HEK293 (cell line): Measurements from ENCODE around the gene SCTR.

Experiments used
- EGR2 ChIP-seq: fragments of 450-650 bp; formaldehyde crosslinking; IDR thresholded peaks from 2 replicates; pipeline ENCODE4 v1.5.1; 2016; ENCODE audit warnings: low read depth, missing biosample characterization, missing genetic modification characterization
- GLIS2 ChIP-seq: fragments of 450-650 bp; formaldehyde crosslinking; IDR thresholded peaks from 2 replicates; pipeline ENCODE4 v1.5.1; 2016; ENCODE audit warnings: missing biosample characterization, missing genetic modification characterization
- OVOL3 ChIP-seq: fragments of 450-650 bp; formaldehyde crosslinking; IDR thresholded peaks from 2 replicates; pipeline ENCODE4 v1.5.1; 2016; ENCODE audit warnings: missing biosample characterization, missing genetic modification characterization
- RBAK ChIP-seq: fragments of 450-650 bp; formaldehyde crosslinking; IDR thresholded peaks from 2 replicates; pipeline ENCODE4 v1.5.1; 2016; ENCODE audit warnings: missing biosample characterization, missing genetic modification characterization
- SETDB1 ChIP-seq: IDR thresholded peaks from one replicate; pipeline ENCODE4 v1.6.1; 2017; ENCODE audit warnings: mild to moderate bottlenecking, low read length, moderate library complexity, mixed read lengths; ENCODE audit not compliant: insufficient read length
- ZBTB20 ChIP-seq: fragments of 450-650 bp; formaldehyde crosslinking; IDR thresholded peaks from 2 replicates; pipeline ENCODE4 v1.5.1; 2016; ENCODE audit warnings: missing biosample characterization, missing genetic modification characterization
- ZBTB8A ChIP-seq: fragments of 450-650 bp; formaldehyde crosslinking; IDR thresholded peaks from 2 replicates; pipeline ENCODE4 v1.5.1; 2016; ENCODE audit warnings: missing biosample characterization, missing genetic modification characterization
- ZNF2 ChIP-seq: fragments of 450-650 bp; formaldehyde crosslinking; IDR thresholded peaks from 2 replicates; pipeline ENCODE4 v1.5.1; 2016; ENCODE audit warnings: missing biosample characterization, missing genetic modification characterization
- ZNF324 ChIP-seq: fragments of 450-650 bp; formaldehyde crosslinking; IDR thresholded peaks from 2 replicates; pipeline ENCODE4 v1.5.1; 2016; ENCODE audit warnings: missing biosample characterization, missing genetic modification characterization
- ZNF350 ChIP-seq: fragments of 450-650 bp; formaldehyde crosslinking; IDR thresholded peaks from 2 replicates; pipeline ENCODE4 v1.5.0; 2017; ENCODE audit warnings: missing biosample characterization, mild to moderate bottlenecking, missing genetic modification characterization
- ZNF416 ChIP-seq: fragments of 450-650 bp; formaldehyde crosslinking; IDR thresholded peaks from 2 replicates; pipeline ENCODE4 v1.5.1; 2016; ENCODE audit warnings: missing biosample characterization, missing genetic modification characterization
- ZNF433 ChIP-seq: fragments of 450-650 bp; formaldehyde crosslinking; IDR thresholded peaks from 2 replicates; pipeline ENCODE4 v1.5.1; 2016; ENCODE audit warnings: missing biosample characterization, missing genetic modification characterization, low read depth
- ZNF501 ChIP-seq: fragments of 450-650 bp; formaldehyde crosslinking; IDR thresholded peaks from 2 replicates; pipeline ENCODE4 v1.5.1; 2016; ENCODE audit warnings: missing biosample characterization, missing genetic modification characterization
- ZNF529 ChIP-seq: fragments of 450-650 bp; formaldehyde crosslinking; IDR thresholded peaks from 2 replicates; pipeline ENCODE4 v1.5.1; 2017; ENCODE audit warnings: missing genetic modification characterization, missing biosample characterization; ENCODE audit not compliant: insufficient replicate concordance
- ZNF530 ChIP-seq: fragments of 450-650 bp; formaldehyde crosslinking; IDR thresholded peaks from 2 replicates; pipeline ENCODE4 v1.5.1; 2016; ENCODE audit warnings: low read depth, missing biosample characterization, missing genetic modification characterization
- ZNF544 ChIP-seq: fragments of 450-650 bp; formaldehyde crosslinking; IDR thresholded peaks from 2 replicates; pipeline ENCODE4 v1.5.0; 2017; ENCODE audit warnings: missing biosample characterization, missing genetic modification characterization
- ZNF626 ChIP-seq: fragments of 450-650 bp; sonication (Bioruptor Pico); formaldehyde crosslinking; IDR thresholded peaks from 2 replicates; pipeline ENCODE4 v1.5.1; 2018; ENCODE audit warnings: missing biosample characterization, missing genetic modification characterization, inconsistent platforms
- ZNF654 ChIP-seq: fragments of 450-650 bp; formaldehyde crosslinking; IDR thresholded peaks from 2 replicates; pipeline ENCODE4 v1.5.1; 2016; ENCODE audit warnings: low read depth, missing biosample characterization, missing genetic modification characterization
- ZNF707 ChIP-seq: fragments of 450-650 bp; formaldehyde crosslinking; IDR thresholded peaks from 2 replicates; pipeline ENCODE4 v1.5.1; 2016; ENCODE audit warnings: missing biosample characterization, missing genetic modification characterization
- ZNF747 ChIP-seq: fragments of 450-650 bp; formaldehyde crosslinking; IDR thresholded peaks from 2 replicates; pipeline ENCODE4 v1.5.1; 2016; ENCODE audit warnings: missing biosample characterization, missing genetic modification characterization
- ZXDB ChIP-seq: fragments of 450-650 bp; formaldehyde crosslinking; IDR thresholded peaks from 2 replicates; pipeline ENCODE4 v1.5.1; 2016; ENCODE audit warnings: missing biosample characterization, missing genetic modification characterization
- TF ChIP-seq, protein P1 (sequence below): fragments of 450-650 bp; formaldehyde crosslinking; IDR thresholded peaks from 2 replicates; pipeline ENCODE4 v1.5.1; 2016; ENCODE audit warnings: missing biosample characterization, missing genetic modification characterization
- TF ChIP-seq, protein P2 (sequence below): fragments of 450-650 bp; formaldehyde crosslinking; IDR thresholded peaks from 2 replicates; pipeline ENCODE4 v1.5.1; 2016; ENCODE audit warnings: missing biosample characterization, missing genetic modification characterization
- TF ChIP-seq, protein P3 (sequence below): fragments of 450-650 bp; formaldehyde crosslinking; IDR thresholded peaks from 2 replicates; pipeline ENCODE4 v1.5.1; 2016; ENCODE audit warnings: missing biosample characterization, missing genetic modification characterization
- TF ChIP-seq, protein P4 (sequence below): fragments of 450-650 bp; formaldehyde crosslinking; IDR thresholded peaks from 2 replicates; pipeline ENCODE4; 2016; ENCODE audit warnings: missing biosample characterization, missing genetic modification characterization
- TF ChIP-seq, protein P5 (sequence below): fragments of 450-650 bp; formaldehyde crosslinking; IDR thresholded peaks from 2 replicates; pipeline ENCODE4 v1.5.1; 2016; ENCODE audit warnings: missing biosample characterization, missing genetic modification characterization
- TF ChIP-seq, protein P6 (sequence below): fragments of 450-650 bp; formaldehyde crosslinking; IDR thresholded peaks from 2 replicates; pipeline ENCODE4 v1.5.1; 2016; ENCODE audit warnings: missing biosample characterization, missing genetic modification characterization, borderline replicate concordance
- TF ChIP-seq, protein P7 (sequence below): sonication (generic); formaldehyde crosslinking; IDR thresholded peaks from 2 replicates; pipeline ENCODE4 v1.8.1; 2022; ENCODE audit warnings: mild to moderate bottlenecking, moderate library complexity, missing genetic modification reagents

Gene SCTR

DNA sequence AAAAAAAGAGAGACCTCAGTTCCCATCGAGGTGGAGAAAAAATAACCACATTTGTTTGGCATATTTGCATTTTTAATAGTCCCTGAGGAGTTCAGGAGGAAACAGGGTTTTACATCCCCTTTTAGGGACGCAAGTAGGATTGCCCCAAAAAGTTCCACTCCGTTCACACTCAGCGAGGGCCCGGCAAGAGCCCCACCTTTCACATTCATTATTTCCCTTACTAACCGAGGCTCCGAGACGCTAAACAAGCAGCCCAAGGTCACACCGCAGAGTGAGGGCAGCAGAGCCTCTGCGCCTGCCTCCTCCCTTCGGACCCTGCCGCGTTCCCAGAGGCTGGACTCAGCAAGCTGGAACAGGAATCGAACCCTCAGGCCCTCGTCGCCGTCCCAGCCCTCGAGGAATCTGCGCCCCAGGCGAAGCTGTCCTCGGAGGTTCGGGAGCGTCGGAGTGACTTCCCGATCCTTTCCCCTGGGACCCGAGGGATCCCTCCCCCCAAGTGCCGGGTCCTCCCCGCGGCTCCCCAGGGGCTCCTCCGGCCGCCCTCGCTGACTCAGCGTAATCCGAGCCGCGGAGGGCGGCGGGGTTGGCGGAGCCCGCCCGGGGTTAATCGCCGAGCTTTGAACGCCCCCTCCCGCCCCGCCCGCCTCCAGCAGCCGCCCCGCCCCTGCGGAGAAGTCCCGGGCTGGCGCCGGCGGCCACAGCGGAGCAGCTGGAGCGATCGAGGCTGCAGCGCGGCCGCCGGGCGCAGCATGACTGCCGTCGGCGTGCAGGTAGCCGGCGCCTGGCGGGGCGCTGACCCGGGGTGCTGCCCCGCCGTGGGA lies 92.9 kb downstream of the SCTR start, which contains the start of gene TMEM37 (continued):
- TF ChIP-seq, protein P1, sequence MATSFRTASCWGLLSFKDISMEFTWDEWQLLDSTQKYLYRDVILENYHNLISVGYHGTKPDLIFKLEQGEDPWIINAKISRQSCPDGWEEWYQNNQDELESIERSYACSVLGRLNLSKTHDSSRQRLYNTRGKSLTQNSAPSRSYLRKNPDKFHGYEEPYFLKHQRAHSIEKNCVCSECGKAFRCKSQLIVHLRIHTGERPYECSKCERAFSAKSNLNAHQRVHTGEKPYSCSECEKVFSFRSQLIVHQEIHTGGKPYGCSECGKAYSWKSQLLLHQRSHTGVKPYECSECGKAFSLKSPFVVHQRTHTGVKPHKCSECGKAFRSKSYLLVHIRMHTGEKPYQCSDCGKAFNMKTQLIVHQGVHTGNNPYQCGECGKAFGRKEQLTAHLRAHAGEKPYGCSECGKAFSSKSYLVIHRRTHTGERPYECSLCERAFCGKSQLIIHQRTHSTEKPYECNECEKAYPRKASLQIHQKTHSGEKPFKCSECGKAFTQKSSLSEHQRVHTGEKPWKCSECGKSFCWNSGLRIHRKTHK, result no peak
- TF ChIP-seq ZNF416 (tag by site-specific recombination), result no peak
- TF ChIP-seq ZNF324 (tag by site-specific recombination), result no peak
- no peak for TF ChIP-seq ZNF529 (tag by site-specific recombination)
- TF ChIP-seq, protein P2, sequence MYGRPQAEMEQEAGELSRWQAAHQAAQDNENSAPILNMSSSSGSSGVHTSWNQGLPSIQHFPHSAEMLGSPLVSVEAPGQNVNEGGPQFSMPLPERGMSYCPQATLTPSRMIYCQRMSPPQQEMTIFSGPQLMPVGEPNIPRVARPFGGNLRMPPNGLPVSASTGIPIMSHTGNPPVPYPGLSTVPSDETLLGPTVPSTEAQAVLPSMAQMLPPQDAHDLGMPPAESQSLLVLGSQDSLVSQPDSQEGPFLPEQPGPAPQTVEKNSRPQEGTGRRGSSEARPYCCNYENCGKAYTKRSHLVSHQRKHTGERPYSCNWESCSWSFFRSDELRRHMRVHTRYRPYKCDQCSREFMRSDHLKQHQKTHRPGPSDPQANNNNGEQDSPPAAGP (tag by site-specific recombination), result peak; percentile 94
- no peak for TF ChIP-seq ZNF350
- peak; percentile 57; the same call in 1 of the 2 replicates for TF ChIP-seq ZNF501 (tag by site-specific recombination)
- no peak for TF ChIP-seq SETDB1
- no peak for TF ChIP-seq RBAK
- TF ChIP-seq ZNF433 (tag by site-specific recombination), result no peak
- no peak for TF ChIP-seq OVOL3 (tag by site-specific recombination)
- TF ChIP-seq, protein P3, sequence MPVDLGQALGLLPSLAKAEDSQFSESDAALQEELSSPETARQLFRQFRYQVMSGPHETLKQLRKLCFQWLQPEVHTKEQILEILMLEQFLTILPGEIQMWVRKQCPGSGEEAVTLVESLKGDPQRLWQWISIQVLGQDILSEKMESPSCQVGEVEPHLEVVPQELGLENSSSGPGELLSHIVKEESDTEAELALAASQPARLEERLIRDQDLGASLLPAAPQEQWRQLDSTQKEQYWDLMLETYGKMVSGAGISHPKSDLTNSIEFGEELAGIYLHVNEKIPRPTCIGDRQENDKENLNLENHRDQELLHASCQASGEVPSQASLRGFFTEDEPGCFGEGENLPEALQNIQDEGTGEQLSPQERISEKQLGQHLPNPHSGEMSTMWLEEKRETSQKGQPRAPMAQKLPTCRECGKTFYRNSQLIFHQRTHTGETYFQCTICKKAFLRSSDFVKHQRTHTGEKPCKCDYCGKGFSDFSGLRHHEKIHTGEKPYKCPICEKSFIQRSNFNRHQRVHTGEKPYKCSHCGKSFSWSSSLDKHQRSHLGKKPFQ (tag by site-specific recombination), result 0 out of 2 replicates have a peak, but pooled peaks have one; percentile 12
- TF ChIP-seq ZNF530, result no peak
- TF ChIP-seq EGR2 (tag by site-specific recombination), result peak; percentile 47; the same call in 1 of the 2 replicates
- peak; percentile 99 for TF ChIP-seq ZXDB (tag by site-specific recombination)
- TF ChIP-seq ZNF707 (tag by site-specific recombination), result no peak
- TF ChIP-seq, protein P4, sequence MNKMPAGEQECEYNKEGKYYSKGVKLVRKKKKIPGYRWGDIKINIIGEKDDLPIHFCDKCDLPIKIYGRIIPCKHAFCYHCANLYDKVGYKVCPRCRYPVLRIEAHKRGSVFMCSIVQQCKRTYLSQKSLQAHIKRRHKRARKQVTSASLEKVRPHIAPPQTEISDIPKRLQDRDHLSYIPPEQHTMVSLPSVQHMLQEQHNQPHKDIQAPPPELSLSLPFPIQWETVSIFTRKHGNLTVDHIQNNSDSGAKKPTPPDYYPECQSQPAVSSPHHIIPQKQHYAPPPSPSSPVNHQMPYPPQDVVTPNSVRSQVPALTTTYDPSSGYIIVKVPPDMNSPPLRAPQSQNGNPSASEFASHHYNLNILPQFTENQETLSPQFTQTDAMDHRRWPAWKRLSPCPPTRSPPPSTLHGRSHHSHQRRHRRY, result no peak
- TF ChIP-seq, protein P5, sequence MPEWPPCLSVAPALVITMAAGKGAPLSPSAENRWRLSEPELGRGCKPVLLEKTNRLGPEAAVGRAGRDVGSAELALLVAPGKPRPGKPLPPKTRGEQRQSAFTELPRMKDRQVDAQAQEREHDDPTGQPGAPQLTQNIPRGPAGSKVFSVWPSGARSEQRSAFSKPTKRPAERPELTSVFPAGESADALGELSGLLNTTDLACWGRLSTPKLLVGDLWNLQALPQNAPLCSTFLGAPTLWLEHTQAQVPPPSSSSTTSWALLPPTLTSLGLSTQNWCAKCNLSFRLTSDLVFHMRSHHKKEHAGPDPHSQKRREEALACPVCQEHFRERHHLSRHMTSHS (tag by site-specific recombination), result no peak
- TF ChIP-seq, protein P6, sequence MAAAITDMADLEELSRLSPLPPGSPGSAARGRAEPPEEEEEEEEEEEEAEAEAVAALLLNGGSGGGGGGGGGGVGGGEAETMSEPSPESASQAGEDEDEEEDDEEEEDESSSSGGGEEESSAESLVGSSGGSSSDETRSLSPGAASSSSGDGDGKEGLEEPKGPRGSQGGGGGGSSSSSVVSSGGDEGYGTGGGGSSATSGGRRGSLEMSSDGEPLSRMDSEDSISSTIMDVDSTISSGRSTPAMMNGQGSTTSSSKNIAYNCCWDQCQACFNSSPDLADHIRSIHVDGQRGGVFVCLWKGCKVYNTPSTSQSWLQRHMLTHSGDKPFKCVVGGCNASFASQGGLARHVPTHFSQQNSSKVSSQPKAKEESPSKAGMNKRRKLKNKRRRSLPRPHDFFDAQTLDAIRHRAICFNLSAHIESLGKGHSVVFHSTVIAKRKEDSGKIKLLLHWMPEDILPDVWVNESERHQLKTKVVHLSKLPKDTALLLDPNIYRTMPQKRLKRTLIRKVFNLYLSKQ (tag by site-specific recombination), result no peak
- no peak for TF ChIP-seq ZNF654
- TF ChIP-seq ZBTB8A, result peak; percentile 95
- TF ChIP-seq GLIS2, result peak; percentile 79
- TF ChIP-seq ZNF626, result no peak
- peak; percentile 9; the same call in 1 of the 2 replicates for TF ChIP-seq ZBTB20
- no peak for TF ChIP-seq ZNF747 (tag by site-specific recombination)
- TF ChIP-seq ZNF544 (tag by site-specific recombination), result no peak
- TF ChIP-seq, protein P7, sequence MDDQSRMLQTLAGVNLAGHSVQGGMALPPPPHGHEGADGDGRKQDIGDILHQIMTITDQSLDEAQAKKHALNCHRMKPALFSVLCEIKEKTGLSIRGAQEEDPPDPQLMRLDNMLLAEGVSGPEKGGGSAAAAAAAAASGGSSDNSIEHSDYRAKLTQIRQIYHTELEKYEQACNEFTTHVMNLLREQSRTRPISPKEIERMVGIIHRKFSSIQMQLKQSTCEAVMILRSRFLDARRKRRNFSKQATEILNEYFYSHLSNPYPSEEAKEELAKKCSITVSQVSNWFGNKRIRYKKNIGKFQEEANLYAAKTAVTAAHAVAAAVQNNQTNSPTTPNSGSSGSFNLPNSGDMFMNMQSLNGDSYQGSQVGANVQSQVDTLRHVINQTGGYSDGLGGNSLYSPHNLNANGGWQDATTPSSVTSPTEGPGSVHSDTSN, result no peak
- TF ChIP-seq ZNF2 (tag by site-specific recombination), result 0 out of 2 replicates have a peak, but pooled peaks have one; percentile 48
